HG03066 (cell line): ENCODE results near the gene DOCK1.
"Not testable (repeated sequence)": the region's sequence is repeated elsewhere in the genome, so short reads cannot be mapped to it uniquely, and the experiment has no call there.

Source experiments
- ATAC-seq: cut with Tn5 transposase; IDR thresholded peaks from one replicate; pipeline ENCODE4 v1.9.1; 2021; ENCODE audit warnings: low read depth; ENCODE audit not compliant: unreplicated experiment

Gene DOCK1

GRCh38 chr10:126904818-126905701 is at the start of gene DOCK1:
TSS of gene DOCK1 (plus strand) at chr10:126905428. CDS start at chr10:126905518, 90 bp downstream.
- no peak for ATAC-seq

GRCh38 chr10:126857178-126857806 is 47.9 kb upstream of the DOCK1 start:
- ATAC-seq = no peak

GRCh38 chr10:126867567-126868365 is 37.5 kb upstream of the DOCK1 start:
- ATAC-seq = no peak

- no peak for ATAC-seq
Observed at GRCh38 chr10:126868371-126868770, 36.9 kb upstream of the DOCK1 start.

- no peak for ATAC-seq
Observed at GRCh38 chr10:126872135-126872534, 33.1 kb upstream of the DOCK1 start.

GRCh38 chr10:126872768-126873167 is 32.5 kb upstream of the DOCK1 start:
- ATAC-seq = no peak

- ATAC-seq = no peak
Observed at GRCh38 chr10:126876456-126876855, 28.8 kb upstream of the DOCK1 start.

GRCh38 chr10:126877390-126877789 is 27.8 kb upstream of the DOCK1 start:
- ATAC-seq = no peak

- no peak for ATAC-seq
Observed at GRCh38 chr10:126878594-126878993, 26.6 kb upstream of the DOCK1 start.

- no peak for ATAC-seq
Observed at GRCh38 chr10:126880926-126881325, 24.3 kb upstream of the DOCK1 start.

GRCh38 chr10:126882055-126882454 is 23.2 kb upstream of the DOCK1 start:
- ATAC-seq = not testable (repeated sequence)

- ATAC-seq = not testable (repeated sequence)
Observed at GRCh38 chr10:126888436-126888835, 16.8 kb upstream of the DOCK1 start.

GRCh38 chr10:126889421-126889820 is 15.8 kb upstream of the DOCK1 start:
- no peak for ATAC-seq

- not testable (repeated sequence) for ATAC-seq
Observed at GRCh38 chr10:126890797-126891196, 14.4 kb upstream of the DOCK1 start.

- no peak for ATAC-seq
Observed at GRCh38 chr10:126892226-126893175, 12.7 kb upstream of the DOCK1 start.

GRCh38 chr10:126893206-126893605 is 12.0 kb upstream of the DOCK1 start:
- no peak for ATAC-seq

GRCh38 chr10:126893841-126894240 is 11.4 kb upstream of the DOCK1 start:
- no peak for ATAC-seq

GRCh38 chr10:126895214-126895781 is 9.9 kb upstream of the DOCK1 start:
- ATAC-seq = no peak

GRCh38 chr10:126898460-126898859 is 6.8 kb upstream of the DOCK1 start:
- no peak for ATAC-seq

- not testable (repeated sequence) for ATAC-seq
Observed at GRCh38 chr10:126899529-126899928, 5.7 kb upstream of the DOCK1 start.
